HG02571 (cell line): ENCODE data around the gene ASTL.

Experiments
- ATAC-seq: cut with Tn5 transposase; IDR thresholded peaks from one replicate; pipeline ENCODE4 v1.9.1; 2021; ENCODE audit warnings: mild to moderate bottlenecking, moderate library complexity; ENCODE audit not compliant: unreplicated experiment

The ASTL gene

GRCh38 chr2:96131152-96131812, 7.0 kb downstream of the ASTL start:
- ATAC-seq = no peak

DNA sequence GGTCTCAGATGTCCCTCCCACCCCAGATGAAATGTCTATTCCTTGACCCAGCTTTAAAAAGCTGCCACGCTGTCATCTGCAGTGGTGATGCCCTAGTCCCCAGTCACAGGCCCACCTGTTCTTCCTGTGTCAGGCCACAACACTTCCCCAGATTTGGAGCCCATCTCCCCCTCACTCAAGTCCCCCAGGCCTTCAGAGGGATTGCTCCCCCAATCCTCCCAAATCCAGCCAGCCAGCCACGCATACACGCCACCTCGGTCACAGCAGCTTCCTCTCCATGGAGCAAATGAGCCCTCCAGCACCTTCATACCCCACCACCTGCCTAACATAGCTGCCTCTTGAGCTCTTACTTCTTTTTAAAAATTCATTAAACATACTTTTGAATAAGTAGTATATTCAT, 7.8 kb downstream of the ASTL start:
- no peak for ATAC-seq

- ATAC-seq = no peak
Measured at GRCh38 chr2:96129528-96130120, 8.7 kb downstream of the ASTL start.

GRCh38 chr2:96128456-96128855, 9.8 kb downstream of the ASTL start:
- no peak for ATAC-seq

DNA sequence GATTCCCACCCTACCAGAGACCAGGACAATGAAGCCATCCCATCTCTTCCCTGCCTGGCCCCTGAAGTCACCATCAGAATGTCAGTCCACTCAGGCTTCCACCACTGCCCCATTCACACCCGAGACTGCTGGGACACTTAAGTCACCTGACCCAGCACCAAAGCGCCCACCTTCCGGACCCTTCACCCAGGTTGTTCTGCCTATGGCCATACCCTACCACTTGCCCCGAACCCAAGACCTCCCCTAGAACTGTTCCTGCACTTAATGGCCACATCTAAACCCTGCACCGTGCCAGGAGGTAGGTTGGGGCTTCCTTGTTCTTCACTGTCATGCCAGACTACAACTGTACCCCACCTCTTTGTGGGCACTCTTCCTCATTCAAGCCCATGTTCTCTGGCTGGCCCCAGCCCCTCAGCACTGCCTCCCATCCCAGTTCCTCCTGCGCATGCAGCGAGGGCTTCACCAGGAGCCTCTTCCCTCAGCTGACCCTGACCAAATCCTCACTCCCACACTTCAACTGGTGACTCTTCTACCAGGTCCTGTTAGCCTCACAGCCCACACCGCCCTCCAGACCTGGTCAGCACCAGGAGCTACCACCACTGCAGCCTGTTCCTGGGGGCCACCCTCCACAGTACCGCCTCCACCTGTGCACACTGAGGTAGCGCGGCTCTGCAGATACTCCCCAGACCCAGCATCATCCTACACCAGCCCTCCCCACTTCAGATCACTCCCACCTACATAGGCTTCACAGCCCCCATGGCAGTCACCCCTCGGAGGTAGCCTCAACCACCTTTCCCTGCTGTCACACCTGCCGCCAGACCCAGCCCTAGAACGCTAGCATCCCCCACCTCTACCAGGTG, 13.7 kb downstream of the ASTL start:
- ATAC-seq = no peak

- no peak for ATAC-seq
Measured at GRCh38 chr2:96123936-96124335, 14.4 kb downstream of the ASTL start.

- no peak for ATAC-seq
Measured at GRCh38 chr2:96123290-96123689, 15.0 kb downstream of the ASTL start.

- no peak for ATAC-seq
Measured at GRCh38 chr2:96122391-96122790, 15.9 kb downstream of the ASTL start.

- no peak for ATAC-seq
Measured at GRCh38 chr2:96121414-96121813, 16.9 kb downstream of the ASTL start.

GRCh38 chr2:96120991-96121390, 17.3 kb downstream of the ASTL start:
- no peak for ATAC-seq

DNA sequence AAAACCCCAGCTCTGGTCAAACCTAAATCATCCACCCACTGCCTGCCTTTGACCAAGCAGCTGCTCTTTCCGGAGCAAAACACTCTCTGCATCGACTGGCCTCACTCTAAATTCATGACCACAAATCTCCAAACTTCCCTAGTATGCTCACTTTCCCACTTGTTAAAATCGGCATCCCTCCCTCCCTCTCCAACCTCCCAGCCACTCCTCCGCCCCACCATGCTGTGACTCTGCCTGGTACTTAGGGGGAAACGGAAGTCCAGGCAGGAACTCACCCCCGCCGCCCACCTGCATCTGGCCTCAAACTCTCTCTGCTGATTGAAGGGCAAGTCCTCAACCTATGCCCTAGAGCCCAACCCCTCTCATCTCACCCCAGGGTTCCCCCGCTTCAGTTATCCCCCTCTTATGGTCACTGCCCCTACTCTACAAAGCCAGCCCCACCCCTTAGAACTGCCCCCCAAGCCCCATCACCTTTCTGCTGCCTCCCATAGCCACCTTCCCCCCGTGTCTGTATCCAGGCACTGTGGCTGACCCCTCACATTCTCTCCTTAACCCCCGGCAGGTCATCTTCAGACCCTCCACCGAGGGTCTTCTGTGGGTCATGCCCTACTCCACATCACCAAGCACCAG, 18.1 kb downstream of the ASTL start:
- no peak for ATAC-seq

DNA sequence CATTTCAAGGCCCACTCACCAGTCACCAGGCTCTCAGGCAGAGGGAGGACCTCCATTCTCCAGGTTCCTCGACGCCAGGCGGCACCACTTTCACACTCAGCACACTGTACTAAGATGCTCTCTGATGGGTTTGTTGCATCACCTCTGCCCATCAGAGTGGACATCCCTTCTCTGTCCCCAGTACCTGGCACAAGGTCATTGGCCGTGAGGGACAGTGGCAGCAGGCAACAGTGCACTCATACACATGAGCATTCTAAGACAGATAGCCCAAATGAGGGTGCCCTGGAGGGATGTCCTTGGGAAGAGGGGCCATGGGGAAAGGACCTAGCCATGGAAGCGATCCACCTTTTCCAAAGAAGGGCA, 18.9 kb downstream of the ASTL start:
- no peak for ATAC-seq

DNA sequence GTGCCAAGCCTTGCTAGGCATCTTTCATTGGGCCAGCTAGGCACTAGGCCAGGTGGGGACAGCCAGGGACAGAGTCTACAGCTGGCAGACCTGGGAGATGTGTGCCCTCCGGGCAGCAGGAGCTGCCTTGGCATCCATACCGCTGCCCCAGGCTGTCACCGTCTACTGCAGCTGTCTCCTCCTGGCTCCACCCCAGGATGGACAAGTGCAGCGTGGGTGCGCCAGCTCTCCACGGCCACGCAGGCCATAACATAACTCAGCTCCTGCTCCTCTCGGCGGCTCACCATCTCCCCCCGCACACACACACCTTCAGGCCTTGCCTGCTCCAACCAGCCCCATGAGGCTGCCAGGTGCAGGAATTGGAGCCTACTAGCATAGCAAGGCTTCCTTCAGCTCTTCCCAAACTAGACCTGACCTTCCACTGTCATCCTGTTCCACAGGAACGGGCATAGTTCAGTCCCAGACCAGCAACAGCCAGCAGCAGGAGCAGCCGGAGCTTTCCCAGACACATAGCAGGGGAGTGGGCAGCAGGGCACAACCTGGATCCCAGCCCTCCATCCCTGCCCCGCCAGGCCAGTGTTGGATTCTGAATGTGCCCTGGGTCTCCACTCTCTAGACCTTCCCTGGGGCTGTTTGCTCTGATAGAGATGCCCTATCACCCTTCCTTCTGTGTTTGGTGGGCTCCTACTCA, 19.5 kb downstream of the ASTL start:
- no peak for ATAC-seq

- ATAC-seq = no peak
Measured at GRCh38 chr2:96117701-96118588, 20.4 kb downstream of the ASTL start.

DNA sequence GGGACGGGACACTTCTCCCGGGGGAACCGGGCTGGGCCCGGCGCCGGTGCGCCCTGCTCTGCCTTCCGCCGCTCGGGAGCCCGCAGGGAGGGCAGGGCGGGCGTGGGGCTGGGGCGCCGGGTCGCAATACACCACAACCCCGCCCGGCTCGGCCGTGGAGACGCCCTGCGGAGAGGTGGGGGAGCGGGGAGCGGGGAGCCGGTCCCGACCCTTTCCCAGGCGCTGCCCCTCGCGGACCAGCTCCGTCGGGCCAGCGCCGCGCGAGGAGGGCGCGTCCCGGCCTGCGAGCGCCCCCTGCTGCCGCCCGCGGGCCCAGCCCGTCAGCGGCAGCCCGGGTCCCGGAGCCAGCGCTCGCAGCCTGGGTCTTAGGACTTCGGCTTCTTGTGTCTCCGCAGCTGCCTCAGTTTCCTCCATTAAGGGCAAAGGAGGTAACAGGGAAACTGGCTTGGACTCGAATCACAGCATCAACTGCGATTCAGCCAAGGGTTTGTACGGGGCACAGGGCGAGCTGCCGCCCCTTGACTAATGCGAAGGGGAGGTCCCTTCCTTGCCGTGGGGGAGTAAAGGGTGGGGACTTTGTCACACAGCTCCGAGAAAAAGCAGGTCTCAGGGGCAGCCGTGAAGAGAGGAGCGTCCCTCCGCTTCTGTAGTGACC, 21.3 kb downstream of the ASTL start:
- peak; percentile 62 for ATAC-seq

DNA sequence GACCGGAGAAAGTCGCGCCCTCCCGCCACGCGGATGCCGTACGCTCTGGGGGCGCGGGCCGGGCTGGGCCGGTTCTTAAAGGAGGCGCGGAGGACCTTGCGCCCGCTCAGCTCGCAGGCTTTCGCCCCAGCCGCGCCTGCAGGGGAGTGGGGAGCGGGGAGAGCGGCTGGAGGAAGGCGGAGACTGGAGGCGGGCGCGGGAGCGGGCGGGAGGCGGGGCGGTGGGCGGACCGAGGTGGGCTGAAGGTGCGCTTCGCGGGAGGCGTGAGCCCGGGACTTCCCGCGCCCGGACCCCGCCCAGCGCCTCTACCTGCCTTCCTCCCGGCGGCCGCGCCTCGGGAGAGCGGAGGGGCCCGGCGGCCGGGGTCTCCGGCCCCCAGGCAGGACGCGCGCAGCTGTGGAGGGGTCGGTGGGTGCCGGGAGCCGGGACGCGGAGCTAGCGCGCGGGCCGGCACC, 21.9 kb downstream of the ASTL start, which contains the start of gene ADRA2B:
Gene ADRA2B (minus strand): TSS at position 148 of the 455 bp plus-strand sequence. CDS start 422 bp downstream, outside the sequence.
- peak; percentile 41 for ATAC-seq

- no peak for ATAC-seq
Measured at GRCh38 chr2:96115631-96116423, 22.5 kb downstream of the ASTL start.

- ATAC-seq = no peak
Measured at GRCh38 chr2:96114903-96115581, 23.3 kb downstream of the ASTL start.
